Activated CD8-positive, alpha-beta memory T cell treated with anti-CD3 and anti-CD28 coated beads, Interleukin-2, amount 50 U/mL, for 4 hours (primary cell): ENCODE results near the gene ERCC2.

Experiments used
- DNase-seq: peaks from one replicate; pipeline ENCODE4 v3.0.0-alpha.2; 2020

Gene ERCC2

GRCh38 chr19:45400192-45400591, 29.8 kb upstream of the ERCC2 start:
- no peak for DNase-seq

- DNase-seq = no peak
Observed at GRCh38 chr19:45395821-45396617, 25.6 kb upstream of the ERCC2 start.

- DNase-seq = no peak
Observed at GRCh38 chr19:45391871-45392665, 21.7 kb upstream of the ERCC2 start.

GRCh38 chr19:45391346-45391745, 21.0 kb upstream of the ERCC2 start:
- no peak for DNase-seq

GRCh38 chr19:45385392-45386221, 15.2 kb upstream of the ERCC2 start:
- no peak for DNase-seq

- no peak for DNase-seq
Observed at GRCh38 chr19:45382426-45382825, 12.1 kb upstream of the ERCC2 start.

GRCh38 chr19:45380107-45380506, 9.7 kb upstream of the ERCC2 start:
- no peak for DNase-seq

- no peak for DNase-seq
Observed at GRCh38 chr19:45376045-45376724, 5.8 kb upstream of the ERCC2 start.

- DNase-seq = no peak
Observed at GRCh38 chr19:45368737-45369340, 1.5 kb downstream of the ERCC2 start.

- DNase-seq = no peak
Observed at GRCh38 chr19:45368127-45368526, 2.2 kb downstream of the ERCC2 start.

GRCh38 chr19:45364696-45365095, 5.7 kb downstream of the ERCC2 start:
- DNase-seq = no peak

- no peak for DNase-seq
Observed at GRCh38 chr19:45363861-45364459, 6.4 kb downstream of the ERCC2 start.

GRCh38 chr19:45362291-45362690, 8.1 kb downstream of the ERCC2 start:
- no peak for DNase-seq

- DNase-seq = no peak
Observed at GRCh38 chr19:45361608-45362007, 8.8 kb downstream of the ERCC2 start.

- DNase-seq = no peak
Observed at GRCh38 chr19:45358213-45358792, 12.1 kb downstream of the ERCC2 start.

GRCh38 chr19:45357445-45357783, 13.0 kb downstream of the ERCC2 start:
- no peak for DNase-seq

- DNase-seq = no peak
Observed at GRCh38 chr19:45356760-45357444, 13.5 kb downstream of the ERCC2 start.

GRCh38 chr19:45355910-45356309, 14.5 kb downstream of the ERCC2 start:
- DNase-seq = no peak

- DNase-seq = no peak
Observed at GRCh38 chr19:45355402-45355801, 15.0 kb downstream of the ERCC2 start.

GRCh38 chr19:45354241-45354842, 16.0 kb downstream of the ERCC2 start:
- DNase-seq = no peak
